Fibroblast of the aortic adventitia (primary cell): ENCODE data around the gene EFNB2. TPM values are rescaled to one million over a fixed set of nuclear protein-coding genes. Genes with fewer than 3 reads are reported as not detected.

Experiments used
- DNase-seq: peaks from one replicate; pipeline ENCODE4 v3.0.0-alpha.2; 2010; ENCODE audit warnings: low read depth
- H3K4me3 ChIP-seq: 2 replicates; pipeline ENCODE4 v1.5.1; 2011; ENCODE audit warnings: low read depth, mild to moderate bottlenecking, control low read depth, low read length, moderate library complexity
- total RNA-seq: library from RNA; depleted of rRNA; stranded (reverse); fragments of >200 nt; gene quantifications from 2 replicates; pipeline ENCODE4 v1.2.3, GENCODE V29; 2012; ENCODE audit warnings: low replicate concordance
- TF ChIP-seq, protein P1 (sequence below): IDR thresholded peaks from 2 replicates; pipeline ENCODE4 v1.5.1; 2011; ENCODE audit warnings: mild to moderate bottlenecking, low read length, control low read depth, inconsistent platforms; ENCODE audit not compliant: insufficient read depth

EFNB2 gene
- total RNA-seq, 1 donor, result 5.5 TPM

- TF ChIP-seq, protein P1, sequence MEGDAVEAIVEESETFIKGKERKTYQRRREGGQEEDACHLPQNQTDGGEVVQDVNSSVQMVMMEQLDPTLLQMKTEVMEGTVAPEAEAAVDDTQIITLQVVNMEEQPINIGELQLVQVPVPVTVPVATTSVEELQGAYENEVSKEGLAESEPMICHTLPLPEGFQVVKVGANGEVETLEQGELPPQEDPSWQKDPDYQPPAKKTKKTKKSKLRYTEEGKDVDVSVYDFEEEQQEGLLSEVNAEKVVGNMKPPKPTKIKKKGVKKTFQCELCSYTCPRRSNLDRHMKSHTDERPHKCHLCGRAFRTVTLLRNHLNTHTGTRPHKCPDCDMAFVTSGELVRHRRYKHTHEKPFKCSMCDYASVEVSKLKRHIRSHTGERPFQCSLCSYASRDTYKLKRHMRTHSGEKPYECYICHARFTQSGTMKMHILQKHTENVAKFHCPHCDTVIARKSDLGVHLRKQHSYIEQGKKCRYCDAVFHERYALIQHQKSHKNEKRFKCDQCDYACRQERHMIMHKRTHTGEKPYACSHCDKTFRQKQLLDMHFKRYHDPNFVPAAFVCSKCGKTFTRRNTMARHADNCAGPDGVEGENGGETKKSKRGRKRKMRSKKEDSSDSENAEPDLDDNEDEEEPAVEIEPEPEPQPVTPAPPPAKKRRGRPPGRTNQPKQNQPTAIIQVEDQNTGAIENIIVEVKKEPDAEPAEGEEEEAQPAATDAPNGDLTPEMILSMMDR, result peak; percentile 99
- peak; percentile 83 for DNase-seq
- peak overlapping the region; percentile 72 for H3K4me3 ChIP-seq
These were observed 977 bp upstream of the EFNB2 start for GRCh38 chr13:106536244-106537034.

DNA sequence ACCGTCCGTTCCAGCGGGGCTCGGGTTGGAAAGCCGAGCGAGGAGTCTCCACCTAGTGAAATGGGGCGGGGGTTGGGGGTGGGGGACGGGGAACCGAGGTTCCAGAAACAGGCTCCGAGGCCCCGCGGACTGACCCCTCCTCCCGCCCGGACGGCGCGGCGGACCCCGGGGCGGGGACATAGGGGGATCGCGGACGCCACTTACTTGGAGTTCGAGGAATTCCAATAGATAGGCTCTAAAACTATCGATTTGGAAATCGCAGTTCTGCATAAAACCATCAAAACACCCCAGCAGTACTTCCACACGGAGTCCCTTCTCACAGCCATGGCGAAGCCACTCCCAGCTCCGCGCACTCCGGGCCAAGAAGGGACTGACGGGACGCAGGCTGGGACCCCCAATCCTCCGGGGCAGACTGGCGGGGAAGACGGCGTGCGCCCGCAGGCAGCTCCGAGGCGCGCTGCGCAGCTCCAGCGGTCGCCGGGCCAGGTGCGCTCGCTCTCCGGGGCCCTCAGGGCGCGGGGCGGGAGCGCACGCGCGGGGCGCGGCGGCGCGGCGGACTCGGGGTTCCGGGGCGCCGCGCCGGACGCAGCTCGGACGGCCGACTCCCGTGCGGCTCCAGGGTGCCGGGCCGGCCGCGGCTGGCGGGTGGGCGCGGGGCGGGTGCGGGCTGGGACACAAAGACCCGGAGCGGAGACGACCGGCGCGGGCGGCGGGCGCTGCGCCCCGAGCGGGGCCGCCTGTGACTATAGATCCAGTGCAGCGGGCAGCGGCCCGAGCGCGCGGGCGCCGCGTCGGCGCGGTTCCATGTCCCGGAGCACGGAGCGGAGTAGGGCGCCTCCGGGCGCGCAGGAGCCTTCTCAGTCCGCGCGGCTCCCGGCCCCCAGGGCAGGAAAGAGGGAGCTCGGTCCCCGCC lies 567 bp downstream of the EFNB2 start:
- DNase-seq, result peak; percentile 12
- H3K4me3 ChIP-seq, result peak overlapping the region; percentile 75
- TF ChIP-seq, protein P1, result no peak

- TF ChIP-seq, protein P1, result peak; percentile 6
- peak; percentile 58 for DNase-seq
These were observed 1.4 kb downstream of the EFNB2 start for GRCh38 chr13:106533943-106534638.

DNA sequence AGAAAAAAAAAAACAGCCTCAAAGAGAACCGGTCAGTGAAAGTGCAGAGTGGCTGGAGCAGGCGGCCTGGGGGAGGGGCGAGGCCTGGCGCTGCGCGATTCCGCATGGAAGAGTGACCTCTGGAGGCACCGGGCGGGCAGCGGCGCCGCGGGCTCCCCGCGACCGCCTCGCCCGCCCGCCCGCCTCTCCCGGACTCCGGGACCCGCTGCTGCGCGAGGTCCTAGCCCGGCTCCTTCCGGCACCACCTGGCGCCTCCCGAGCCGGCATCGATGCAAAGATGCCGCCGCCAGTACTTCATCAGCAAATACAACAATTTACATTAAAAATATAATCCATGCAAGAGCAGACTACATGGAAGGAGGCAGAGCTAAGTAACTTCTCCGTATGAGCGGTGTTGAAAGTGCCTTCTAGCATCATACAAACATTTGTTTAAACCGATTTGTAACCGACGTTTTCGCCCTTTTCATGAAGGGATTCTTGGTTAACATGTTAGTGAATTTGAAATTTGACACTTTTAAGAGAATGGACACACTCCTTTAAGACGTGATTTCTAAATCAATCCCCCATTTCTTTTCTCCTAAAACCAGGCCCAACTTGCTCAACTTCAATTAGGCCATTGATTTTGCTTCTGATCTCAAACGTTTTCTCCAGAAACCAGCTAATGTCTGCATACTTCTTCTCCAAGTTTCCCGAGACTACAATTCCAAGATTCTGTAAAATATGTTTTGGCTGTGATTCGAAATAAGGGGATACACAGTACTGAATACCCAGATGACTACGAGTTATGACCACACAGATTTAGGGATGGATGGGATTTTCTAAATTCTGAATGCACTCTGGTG lies 2.1 kb downstream of the EFNB2 start:
- TF ChIP-seq, protein P1, result peak; percentile 43
- DNase-seq, result peak; percentile 76
- peak overlapping the region; percentile 75 for H3K4me3 ChIP-seq

More at GRCh38 chr13:106533943-106534638, 1.4 kb downstream of the EFNB2 start:
- H3K4me3 ChIP-seq, result peak overlapping the region; percentile 75

DNA sequence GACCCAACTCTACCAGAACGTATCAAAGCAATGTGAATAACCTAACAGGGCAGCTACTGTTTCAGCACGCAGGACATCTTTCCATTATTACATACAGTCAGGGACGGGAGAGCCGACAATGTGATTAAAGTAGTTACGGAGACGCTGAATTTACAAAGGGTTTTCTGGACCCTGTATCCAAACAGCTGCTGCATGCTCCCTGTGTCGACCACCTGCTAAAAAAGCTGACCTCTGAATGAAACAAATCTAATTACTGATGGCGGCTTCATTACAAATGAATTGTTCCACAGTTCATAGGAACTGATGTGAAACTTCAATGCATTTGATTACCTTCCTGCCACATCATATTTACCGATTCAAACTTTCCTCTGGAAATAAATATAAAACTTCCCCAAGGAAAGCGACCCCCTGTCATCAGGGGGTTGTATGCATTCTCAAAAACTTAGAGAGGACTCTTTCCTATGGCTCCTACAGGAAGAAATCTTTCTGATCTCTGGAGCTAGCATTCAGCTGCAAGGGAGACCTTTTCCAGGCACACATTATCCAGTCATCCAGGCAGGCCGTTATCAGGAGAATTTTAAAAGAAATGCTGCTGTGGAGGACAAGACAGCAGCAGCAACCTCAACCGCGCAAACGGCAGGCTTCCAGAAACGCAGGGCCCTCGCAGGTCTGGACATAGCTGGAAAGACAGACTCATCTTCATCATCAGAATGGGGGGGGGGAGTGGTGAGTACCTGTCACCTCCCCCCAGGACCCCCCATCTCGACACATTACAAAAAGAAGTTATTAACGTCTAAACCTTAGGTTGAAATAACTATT lies 3.1 kb downstream of the EFNB2 start:
- TF ChIP-seq, protein P1, result no peak
- H3K4me3 ChIP-seq, result peak overlapping the region; percentile 61
- peak; percentile 16 for DNase-seq
